ENCODE results near the gene SOCS6. TPM values are rescaled to one million over a fixed set of nuclear protein-coding genes. Genes with fewer than 3 reads are reported as not detected.
"Not testable (repeated sequence)": the region's sequence is repeated elsewhere in the genome, so short reads cannot be mapped to it uniquely, and the experiment has no call there.

Gene SOCS6
- total RNA-seq, 1 experiment from 2014 or later = 53.4 TPM

GRCh38 chr18:70367344-70367743, 78.5 kb downstream of the SOCS6 start:
- CTCF ChIA-PET = not testable (repeated sequence)

GRCh38 chr18:70368903-70369302, 80.1 kb downstream of the SOCS6 start:
- Histone ChIP-seq H3K79me2 (ENCODE audit: insufficient read depth, low read length) (no peaks in the 10 kb centered on the region), H3K27ac (ENCODE audit: low read depth, low read length) (peak overlapping the region; percentile 92; the same call in 1 of the 2 replicates), H3K4me3 (replicated peaks in 1 of 2; ENCODE audit: low read depth in 1 of 2, low read length in 2 of 2) (no peak overlapping the region), H4K20me1 (ENCODE audit: insufficient read depth) (no peaks in the 10 kb centered on the region), H2AFZ (ENCODE audit: low read depth, low read length, poor library complexity, severe bottlenecking) (no peak overlapping the region), H3K36me3 (ENCODE audit: control insufficient read depth in 1 of 2, insufficient read depth in 2 of 2, low read length in 2 of 2) (no peaks in the 10 kb centered on the region), H3K9me3 (ENCODE audit: control insufficient read depth in 1 of 2, insufficient read depth in 1 of 2, low read depth in 1 of 2, low read length in 2 of 2) (no peaks in the 10 kb centered on the region), H3K9ac (ENCODE audit: low read length) (0 out of 2 replicates have a peak overlapping the region, but pooled peaks have one; percentile 7), H3K4me1 (ENCODE audit: control insufficient read depth in 1 of 2, insufficient read depth in 2 of 2, low read length in 2 of 2) (peaks cover 93 to 100% of the 10 kb centered on the region in 2 experiments), H3K4me2 (ENCODE audit: low read length) (peak overlapping the region; percentile 11; the same call in 1 of the 2 replicates), H3K27me3 (ENCODE audit: insufficient read depth, low read length) (no peaks in the 10 kb centered on the region), H3K9me2 (ENCODE audit: insufficient read depth) (no peaks in the 10 kb centered on the region)
- ATAC-seq = no peak
- BruUV-seq (replicated peaks) = no TSS peak
- intact Hi-C loops (cut with micrococcal nuclease) = no loop called here
- RAD21 ChIA-PET (ENCODE audit: low non-redundant PET in 1 of 2, low total read pairs in 2 of 2, uncharacterized antibody in 2 of 2, unreplicated experiment in 2 of 2) = interaction anchor here in 1 of 2 experiments (1.2 kb wide), 1 partner anchor 9 kb away, joined by 5 read pairs; no protein-coding TSS in a partner anchor
- POLR2A ChIA-PET = interaction anchor here (0.9 kb wide), 1 partner anchor 16 kb away, joined by 3 read pairs; no protein-coding TSS in a partner anchor
- CTCF ChIA-PET = no interaction called here
- no peak for DNase-seq (ENCODE audit: low read depth, low spot score)
- TF ChIP-seq SIN3A (IDR thresholded peaks at IDR 0.05; ENCODE audit: low read depth) = no peak
- TF ChIP-seq TCF7L2 (IDR thresholded peaks at IDR 0.05; ENCODE audit: borderline replicate concordance, extremely low read depth, insufficient read depth, insufficient read length) = no peak
- TF ChIP-seq EZH2phosphoT487 (IDR thresholded peaks at IDR 0.05; ENCODE audit: borderline replicate concordance) = no peak
- no peak for TF ChIP-seq FOSL1 (IDR thresholded peaks at IDR 0.05; ENCODE audit: low read depth)
- no peak for TF ChIP-seq EGR1 (IDR thresholded peaks at IDR 0.05; ENCODE audit: low read depth)
- TF ChIP-seq, protein P1, sequence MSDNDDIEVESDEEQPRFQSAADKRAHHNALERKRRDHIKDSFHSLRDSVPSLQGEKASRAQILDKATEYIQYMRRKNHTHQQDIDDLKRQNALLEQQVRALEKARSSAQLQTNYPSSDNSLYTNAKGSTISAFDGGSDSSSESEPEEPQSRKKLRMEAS (IDR thresholded peaks at IDR 0.05) = no peak
- no peak for TF ChIP-seq ELF1 (IDR thresholded peaks at IDR 0.05; ENCODE audit: borderline replicate concordance, low read depth)
- TF ChIP-seq REST (IDR thresholded peaks at IDR 0.05; ENCODE audit: low read depth) = no peak
- no peak for TF ChIP-seq JUND (IDR thresholded peaks at IDR 0.05)
- TF ChIP-seq YY1 (IDR thresholded peaks at IDR 0.05; ENCODE audit: extremely low read depth, insufficient replicate concordance, low read depth, low read length) = no peak
- no peak for TF ChIP-seq POLR2AphosphoS5 (IDR thresholded peaks at IDR 0.05; ENCODE audit: low read depth, low read length)
- no peak for TF ChIP-seq ZNF274 (IDR thresholded peaks at IDR 0.05; ENCODE audit: low read depth, low read length)
- no peak for TF ChIP-seq CBX3 (IDR thresholded peaks at IDR 0.05; ENCODE audit: low read depth)
- TF ChIP-seq CTCF (IDR thresholded peaks at IDR 0.05 in 2 of 3, conservative IDR thresholded peaks at IDR 0.05 in 1 of 3; ENCODE audit: borderline replicate concordance in 1 of 3, insufficient read depth in 1 of 3, low read depth in 2 of 3, low read length in 2 of 3) = no peak

More at GRCh38 chr18:70367344-70367743, 78.5 kb downstream of the SOCS6 start:
- H3K4me3 ChIP-seq (replicated peaks in 1 of 2; ENCODE audit: low read depth in 1 of 2, low read length in 2 of 2); DNase-seq (ENCODE audit: low read depth, low spot score); H3K36me3 ChIP-seq (ENCODE audit: control insufficient read depth in 1 of 2, insufficient read depth in 2 of 2, low read length in 2 of 2); intact Hi-C loops (cut with micrococcal nuclease); H2AFZ ChIP-seq (ENCODE audit: low read depth, low read length, poor library complexity, severe bottlenecking); H3K79me2 ChIP-seq (ENCODE audit: insufficient read depth, low read length); ATAC-seq; BruUV-seq (replicated peaks); H3K9me2 ChIP-seq (ENCODE audit: insufficient read depth); H3K27me3 ChIP-seq (ENCODE audit: insufficient read depth, low read length); H3K9me3 ChIP-seq (ENCODE audit: control insufficient read depth in 1 of 2, insufficient read depth in 1 of 2, low read depth in 1 of 2, low read length in 2 of 2); RAD21 ChIA-PET (ENCODE audit: low non-redundant PET in 1 of 2, low total read pairs in 2 of 2, uncharacterized antibody in 2 of 2, unreplicated experiment in 2 of 2); H4K20me1 ChIP-seq (ENCODE audit: insufficient read depth): not testable (repeated sequence)
- peaks cover 96 to 100% of the 10 kb centered on the region in 2 experiments for H3K4me1 ChIP-seq (ENCODE audit: control insufficient read depth in 1 of 2, insufficient read depth in 2 of 2, low read length in 2 of 2)
- POLR2A ChIA-PET = interaction anchor here (1.4 to 1.5 kb wide), 2 partner anchors 9 to 66 kb away, joined by 3 to 5 read pairs; no protein-coding TSS in a partner anchor
- H3K27ac ChIP-seq (ENCODE audit: low read depth, low read length) = peak overlapping the region; percentile 97
- peak overlapping the region; percentile 59 for H3K4me2 ChIP-seq (ENCODE audit: low read length)
- H3K9ac ChIP-seq (ENCODE audit: low read length) = peak overlapping the region; percentile 57; the same call in 1 of the 2 replicates

Measured in HCT116 (cell line).